K562 (cell line): ENCODE measurements around the gene ZNF407.

Source experiments
- CTCF ChIP-seq, 3 experiments: IDR thresholded peaks in 2 of 3; conservative IDR thresholded peaks in 1 of 3; 2 replicates each; pipeline ENCODE4 v1.5.1; 2011 to 2012; ENCODE audit warnings: low read length in 3 of 3, mild to moderate bottlenecking in 3 of 3, control low read depth in 2 of 3, improper control_type of control experiment in 1 of 3, inconsistent platforms in 1 of 3, low read depth in 1 of 3, mixed read lengths in 1 of 3, moderate library complexity in 1 of 3; ENCODE audit not compliant: insufficient read depth in 2 of 3
- PATZ1 ChIP-seq: fragments of 250-450 bp; sonication (Bioruptor Pico); IDR thresholded peaks from 2 replicates; pipeline ENCODE4 v1.5.0; 2020; ENCODE audit warnings: mild to moderate bottlenecking, borderline replicate concordance
- SMAD4 ChIP-seq: fragments of 250-450 bp; sonication (Bioruptor Pico); conservative IDR thresholded peaks from 2 replicates; pipeline ENCODE4 v1.8.0; 2021; ENCODE audit warnings: inconsistent platforms, mild to moderate bottlenecking, moderate library complexity
- SP1 ChIP-seq: sonication (generic); formaldehyde crosslinking; IDR thresholded peaks from 2 replicates; pipeline ENCODE4 v1.8.1; 2022; ENCODE audit warnings: mild to moderate bottlenecking, missing genetic modification reagents
- ZNF133 ChIP-seq: fragments of 250-450 bp; sonication (Bioruptor Pico); IDR thresholded peaks from 2 replicates; pipeline ENCODE4 v1.4.0; 2020; ENCODE audit warnings: mild to moderate bottlenecking
- TF ChIP-seq, protein P1 (sequence below): fragments of 250-450 bp; sonication (Bioruptor Pico); IDR thresholded peaks from 2 replicates; pipeline ENCODE4 v1.5.0; 2021

DNA sequence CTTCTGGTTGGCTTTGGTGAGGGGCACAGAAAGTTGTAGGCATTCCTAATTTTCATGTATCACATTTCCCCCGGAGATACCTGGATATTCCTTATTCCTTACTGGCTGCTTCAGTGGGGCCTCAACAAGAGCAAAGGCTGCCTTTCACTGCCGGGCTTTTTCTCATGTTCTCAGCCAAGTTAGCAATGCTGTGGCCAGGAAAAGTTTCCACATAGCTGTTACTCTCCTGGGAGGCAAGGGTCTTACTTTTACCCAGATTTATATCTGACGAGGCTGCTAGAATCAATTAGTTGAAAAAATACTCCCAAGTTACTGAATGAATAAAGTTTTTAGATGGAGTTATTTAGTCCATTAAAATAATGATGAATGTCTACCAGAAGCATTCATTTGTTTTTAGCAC lies 230.5 kb downstream of the ZNF407 start:
- TF ChIP-seq CTCF (IDR thresholded peaks at IDR 0.05 in 2 of 3, conservative IDR thresholded peaks at IDR 0.05 in 1 of 3; ENCODE audit: insufficient read depth in 2 of 3, low read depth in 1 of 3, low read length in 3 of 3) (no peak), ZNF133 (CRISPR knock-in tag) (no peak), SP1 (no peak), SMAD4 (no peak), PATZ1 (CRISPR knock-in tag) (no peak)
- TF ChIP-seq, protein P1, sequence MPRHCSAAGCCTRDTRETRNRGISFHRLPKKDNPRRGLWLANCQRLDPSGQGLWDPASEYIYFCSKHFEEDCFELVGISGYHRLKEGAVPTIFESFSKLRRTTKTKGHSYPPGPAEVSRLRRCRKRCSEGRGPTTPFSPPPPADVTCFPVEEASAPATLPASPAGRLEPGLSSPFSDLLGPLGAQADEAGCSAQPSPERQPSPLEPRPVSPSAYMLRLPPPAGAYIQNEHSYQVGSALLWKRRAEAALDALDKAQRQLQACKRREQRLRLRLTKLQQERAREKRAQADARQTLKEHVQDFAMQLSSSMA (CRISPR knock-in tag): no peak
